Measurements from ENCODE around the gene ACVRL1. TPM values are rescaled to one million over a fixed set of nuclear protein-coding genes. Genes with fewer than 3 reads are reported as not detected.

The ACVRL1 gene
- total and polyA plus RNA-seq, 4 donors: 3.1 to 7.9 (median 6.1) TPM

- Histone ChIP-seq H3K4me1 (ENCODE audit: control insufficient read depth in 4 of 4, insufficient read depth in 4 of 4, low read length in 3 of 4) (peaks cover 0 to under 1% (median 0%) of the 10 kb centered on the region in 4 donors), H3K9me3 (ENCODE audit: control insufficient read depth in 4 of 4, low read length in 3 of 4) (no peaks in the 10 kb centered on the region), H3K27ac (ENCODE audit: low read depth in 1 of 2, low read length in 2 of 2) (no peak overlapping the region), H3K36me3 (ENCODE audit: control insufficient read depth in 4 of 4, insufficient read depth in 3 of 4, low read depth in 1 of 4, low read length in 3 of 4) (no peaks in the 10 kb centered on the region), H3K9ac (ENCODE audit: low read depth in 1 of 2, low read length in 2 of 2) (no peak overlapping the region), H3K4me3 (ENCODE audit: low read depth in 1 of 3, low read length in 3 of 3) (no peak overlapping the region), H3K27me3 (ENCODE audit: control insufficient read depth in 4 of 4, insufficient read depth in 4 of 4, low read length in 3 of 4) (peaks cover 0 to 2% (median 0%) of the 10 kb centered on the region in 4 donors)
- no peak for TF ChIP-seq GABPA (IDR thresholded peaks at IDR 0.05 in 1 of 2, conservative IDR thresholded peaks at IDR 0.05 in 1 of 2)
- TF ChIP-seq ATF3 (IDR thresholded peaks at IDR 0.05): no peak
- no peak for TF ChIP-seq JUND (IDR thresholded peaks at IDR 0.05)
- no peak for TF ChIP-seq NR2F2 (IDR thresholded peaks at IDR 0.05)
- TF ChIP-seq SP1 (IDR thresholded peaks at IDR 0.05): no peak
- no peak for TF ChIP-seq CTCF (IDR thresholded peaks at IDR 0.05; ENCODE audit: low read depth, low read length, missing input control)
- no peak for TF ChIP-seq EGR1 (IDR thresholded peaks at IDR 0.05; ENCODE audit: low read depth in 2 of 2)
- TF ChIP-seq HNF4G (IDR thresholded peaks at IDR 0.05): no peak
- no peak for DNase-seq (ENCODE audit: low spot score)
- 78% methylated on average over 4 of the region's 4 CpGs for WGBS
Observed at GRCh38 chr12:51874486-51874885, 32.8 kb upstream of the ACVRL1 start.

- 92% methylated on average over 3 of the region's 3 CpGs for WGBS
- no peak overlapping the region for H3K4me3 ChIP-seq (ENCODE audit: low read depth in 1 of 3, low read length in 3 of 3)
- H3K4me1 ChIP-seq (ENCODE audit: control insufficient read depth in 4 of 4, insufficient read depth in 4 of 4, low read length in 3 of 4): no peaks in the 10 kb centered on the region
- TF ChIP-seq ZBTB33 (IDR thresholded peaks at IDR 0.05) (no peak), HNF4G (IDR thresholded peaks at IDR 0.05) (no peak), FOXA2 (IDR thresholded peaks at IDR 0.05) (no peak), ATF3 (IDR thresholded peaks at IDR 0.05) (no peak)
- no peaks in the 10 kb centered on the region for H3K9me3 ChIP-seq (ENCODE audit: control insufficient read depth in 4 of 4, low read length in 3 of 4)
- DNase-seq (ENCODE audit: low spot score): no peak
- no peaks in the 10 kb centered on the region for H3K27me3 ChIP-seq (ENCODE audit: control insufficient read depth in 4 of 4, insufficient read depth in 4 of 4, low read length in 3 of 4)
- H3K9ac ChIP-seq (ENCODE audit: low read depth in 1 of 2, low read length in 2 of 2): no peak overlapping the region
- no peak overlapping the region for H3K27ac ChIP-seq (ENCODE audit: low read depth in 1 of 2, low read length in 2 of 2)
- no peaks in the 10 kb centered on the region for H3K36me3 ChIP-seq (ENCODE audit: control insufficient read depth in 4 of 4, insufficient read depth in 3 of 4, low read depth in 1 of 4, low read length in 3 of 4)
Observed at GRCh38 chr12:51879102-51879501, 28.2 kb upstream of the ACVRL1 start.

GRCh38 chr12:51883295-51883694 is 24.0 kb upstream of the ACVRL1 start:
- no peak for DNase-seq (ENCODE audit: low spot score)
- Histone ChIP-seq H3K9ac (ENCODE audit: low read depth in 1 of 2, low read length in 2 of 2) (no peak overlapping the region), H3K27me3 (ENCODE audit: control insufficient read depth in 4 of 4, insufficient read depth in 4 of 4, low read length in 3 of 4) (no peaks in the 10 kb centered on the region), H3K4me3 (ENCODE audit: low read depth in 1 of 3, low read length in 3 of 3) (no peak overlapping the region), H3K36me3 (ENCODE audit: control insufficient read depth in 4 of 4, insufficient read depth in 3 of 4, low read depth in 1 of 4, low read length in 3 of 4) (no peaks in the 10 kb centered on the region), H3K27ac (ENCODE audit: low read depth in 1 of 2, low read length in 2 of 2) (no peak overlapping the region), H3K4me1 (ENCODE audit: control insufficient read depth in 4 of 4, insufficient read depth in 4 of 4, low read length in 3 of 4) (peaks cover 0 to 3% (median 1%) of the 10 kb centered on the region in 4 donors), H3K9me3 (ENCODE audit: control insufficient read depth in 4 of 4, low read length in 3 of 4) (no peaks in the 10 kb centered on the region)
- TF ChIP-seq CTCF (IDR thresholded peaks at IDR 0.05; ENCODE audit: low read depth, low read length, missing input control): no peak
- TF ChIP-seq SP1 (IDR thresholded peaks at IDR 0.05): no peak
- TF ChIP-seq HNF4A (conservative IDR thresholded peaks at IDR 0.05): no peak
- no peak for TF ChIP-seq GABPA (IDR thresholded peaks at IDR 0.05 in 1 of 2, conservative IDR thresholded peaks at IDR 0.05 in 1 of 2)
- no peak for TF ChIP-seq YY1 (IDR thresholded peaks at IDR 0.05)
- no peak for TF ChIP-seq JUND (IDR thresholded peaks at IDR 0.05)
- no peak for TF ChIP-seq TAF1 (conservative IDR thresholded peaks at IDR 0.05)
- no peak for TF ChIP-seq FOXA1 (IDR thresholded peaks at IDR 0.05)
- TF ChIP-seq NR2F2 (IDR thresholded peaks at IDR 0.05): no peak
- TF ChIP-seq ATF3 (IDR thresholded peaks at IDR 0.05): no peak
- no peak for TF ChIP-seq FOXA2 (IDR thresholded peaks at IDR 0.05)
- no peak for TF ChIP-seq EGR1 (IDR thresholded peaks at IDR 0.05; ENCODE audit: low read depth in 2 of 2)
- no peak for TF ChIP-seq MAX (IDR thresholded peaks at IDR 0.05)
- no peak for TF ChIP-seq ZBTB33 (IDR thresholded peaks at IDR 0.05)
- no peak for TF ChIP-seq RXRA (IDR thresholded peaks at IDR 0.05)
- TF ChIP-seq RAD21 (IDR thresholded peaks at IDR 0.05): no peak
- WGBS: 80% methylated on average over 1 of the region's 1 CpG

Measured in liver (tissue), 9 donors.